Adrenal gland (tissue), 5 donors: ENCODE data around the gene TLL1.

ENCODE experiments used
- CTCF ChIP-seq, 6 experiments: fragments of 450-650 bp in 4 of 6; fragments of 200-600 bp in 2 of 6; sonication (generic) in 1 of 6; IDR thresholded peaks; 1 replicate in 5 of 6; 2 replicates in 1 of 6; pipeline versions ENCODE4 v1.5.1 to v1.8.0; 2016 to 2021; ENCODE audit warnings: antibody characterized with exemption in 6 of 6, mild to moderate bottlenecking in 2 of 6, moderate library complexity in 1 of 6
- POLR2A ChIP-seq, 2 donors: fragments of 450-650 bp; IDR thresholded peaks; one replicate each; pipeline ENCODE4 v1.6.1; 2017; ENCODE audit warnings: antibody characterized with exemption in 2 of 2, mild to moderate bottlenecking in 2 of 2, moderate library complexity in 1 of 2
- donor health status: DM: no; HTN: no; CAD: no.

GRCh38 chr4:166019441-166020220 is 146.6 kb downstream of the TLL1 start:
- no peak for TF ChIP-seq CTCF (IDR thresholded peaks at IDR 0.05)
- TF ChIP-seq POLR2A (IDR thresholded peaks at IDR 0.05), result no peak
